ENCODE data around the gene PRR36. TPM values are rescaled to one million over a fixed set of nuclear protein-coding genes. Genes with fewer than 3 reads are reported as not detected.

Gene PRR36
- total and polyA plus RNA-seq, 10 of the 15 experiments (the other 5 are each of a cell fraction or from before 2014, with no cell fraction given), result 0.04 TPM; not detected in 9

DNA sequence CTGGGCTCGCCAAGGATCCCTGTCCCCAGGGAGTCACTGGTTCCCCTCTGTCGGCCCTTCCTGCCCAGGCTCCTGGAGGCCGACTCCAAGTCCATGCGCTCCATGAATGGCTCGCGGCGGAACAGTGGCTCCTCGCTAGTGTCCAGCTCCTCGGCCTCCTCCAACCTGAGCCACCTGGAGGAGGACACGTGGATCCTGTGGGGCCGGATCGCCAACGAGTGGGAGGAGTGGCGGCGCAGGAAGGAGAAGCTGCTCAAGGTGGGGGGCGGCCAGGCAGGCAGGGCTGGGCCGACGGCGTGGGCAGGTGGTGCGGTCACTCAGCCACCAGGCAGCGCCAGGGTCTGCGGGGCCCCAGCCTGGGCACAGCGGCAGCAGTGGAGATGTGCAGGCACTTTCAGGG, 26.5 kb downstream of the PRR36 start:
- FAIRE-seq, result no peak
- 85% methylated on average over 23 of the region's 23 CpGs for WGBS (ENCODE audit: insufficient coverage, insufficient replicate concordance, low lambda C conversion rate, missing lambda C conversion rate)
- ChIA-PET SMC1A (ENCODE audit: uncharacterized antibody, unreplicated experiment) (no interaction called here), RAD21 (ENCODE audit: unreplicated experiment) (no interaction called here), CTCF (interaction anchor here (0.9 kb wide), 1 partner anchor 97 kb away, joined by 4 read pairs; no protein-coding TSS in a partner anchor), POLR2A (no interaction called here)
- Histone ChIP-seq H4K20me1 (ENCODE audit: control insufficient read depth, insufficient read depth) (no peaks in the 10 kb centered on the region), H3K27ac (ENCODE audit: control insufficient read depth, insufficient read depth) (no peak overlapping the region), H3K4me3 (no peak overlapping the region), H3K27me3 (replicated peaks in 1 of 2; ENCODE audit: control insufficient read depth in 2 of 2, insufficient read depth in 2 of 2, low read length in 1 of 2) (no peaks in the 10 kb centered on the region), H3K4me1 (ENCODE audit: control insufficient read depth, insufficient read depth, low read length) (peaks cover 3% of the 10 kb centered on the region; the same call in 1 of the 2 replicates), H3K4me2 (ENCODE audit: control insufficient read depth, insufficient read depth) (no peak overlapping the region), H2AFZ (ENCODE audit: control insufficient read depth, low read depth, low read length) (no peak overlapping the region), H3K9ac (ENCODE audit: control insufficient read depth, insufficient read depth, low read length) (no peak overlapping the region), H3K79me2 (ENCODE audit: control insufficient read depth, insufficient read depth, low read length) (no peaks in the 10 kb centered on the region), H3K9me3 (replicated peaks; ENCODE audit: control insufficient read depth, insufficient read depth, low read length) (no peaks in the 10 kb centered on the region; the same call in 2 of the 3 replicates), H3K36me3 (ENCODE audit: control insufficient read depth in 2 of 2, insufficient read depth in 2 of 2, low read length in 1 of 2) (no peaks in the 10 kb centered on the region)
- in situ Hi-C loops (cut with MboI), result no loop called here
- ATAC-seq, result no peak
- DNase-seq (ENCODE audit: low read depth, low spot score), result no peak
- no TSS peak for BruUV-seq (replicated peaks)
- intact Hi-C loops (cut with micrococcal nuclease; ENCODE audit: unreplicated experiment), result no loop called here
- TF ChIP-seq KDM1A (IDR thresholded peaks at IDR 0.05; ENCODE audit: borderline replicate concordance) (no peak), NFYA (IDR thresholded peaks at IDR 0.05; ENCODE audit: borderline replicate concordance, low read depth, low read length) (no peak)

- ATAC-seq (no peak), DNase-seq (ENCODE audit: low read depth, low spot score) (no peak), FAIRE-seq (no peak)
- no peak overlapping the region for H3K4me3 ChIP-seq
- no peaks in the 10 kb centered on the region for H4K20me1 ChIP-seq (ENCODE audit: control insufficient read depth, insufficient read depth)
- CTCF ChIA-PET, result no interaction called here
- BruUV-seq (replicated peaks), result no TSS peak
- in situ Hi-C loops (cut with MboI), result no loop called here
- H3K27me3 ChIP-seq (replicated peaks in 1 of 2; ENCODE audit: control insufficient read depth in 2 of 2, insufficient read depth in 2 of 2, low read length in 1 of 2), result no peaks in the 10 kb centered on the region
- SMC1A ChIA-PET (ENCODE audit: uncharacterized antibody, unreplicated experiment), result no interaction called here
- no peak overlapping the region for H3K9ac ChIP-seq (ENCODE audit: control insufficient read depth, insufficient read depth, low read length)
- peaks cover 3% of the 10 kb centered on the region; the same call in 1 of the 2 replicates for H3K4me1 ChIP-seq (ENCODE audit: control insufficient read depth, insufficient read depth, low read length)
- H2AFZ ChIP-seq (ENCODE audit: control insufficient read depth, low read depth, low read length), result no peak overlapping the region
- H3K79me2 ChIP-seq (ENCODE audit: control insufficient read depth, insufficient read depth, low read length), result no peaks in the 10 kb centered on the region
- no peak overlapping the region for H3K27ac ChIP-seq (ENCODE audit: control insufficient read depth, insufficient read depth)
- H3K9me3 ChIP-seq (replicated peaks; ENCODE audit: control insufficient read depth, insufficient read depth, low read length), result no peaks in the 10 kb centered on the region; the same call in 2 of the 3 replicates
- intact Hi-C loops (cut with micrococcal nuclease; ENCODE audit: unreplicated experiment), result no loop called here
- 72% methylated on average over 16 of the region's 19 CpGs for WGBS (ENCODE audit: insufficient coverage, insufficient replicate concordance, low lambda C conversion rate, missing lambda C conversion rate)
- RAD21 ChIA-PET (ENCODE audit: unreplicated experiment), result no interaction called here
- POLR2A ChIA-PET, result no interaction called here
- no peak overlapping the region for H3K4me2 ChIP-seq (ENCODE audit: control insufficient read depth, insufficient read depth)
- no peaks in the 10 kb centered on the region for H3K36me3 ChIP-seq (ENCODE audit: control insufficient read depth in 2 of 2, insufficient read depth in 2 of 2, low read length in 1 of 2)
- TF ChIP-seq MXI1 (IDR thresholded peaks at IDR 0.05; ENCODE audit: low read depth, low read length) (no peak), USF2 (IDR thresholded peaks at IDR 0.05; ENCODE audit: borderline replicate concordance, low read depth, low read length) (no peak), SUPT20H (IDR thresholded peaks at IDR 0.05; ENCODE audit: borderline replicate concordance, control insufficient read depth, low read depth, low read length) (no peak), NFYA (IDR thresholded peaks at IDR 0.05; ENCODE audit: borderline replicate concordance, low read depth, low read length) (no peak), EED (IDR thresholded peaks at IDR 0.05; ENCODE audit: low read depth) (no peak), HDAC6 (IDR thresholded peaks at IDR 0.05; ENCODE audit: unreplicated experiment) (no peak)
- TF ChIP-seq, protein P1, sequence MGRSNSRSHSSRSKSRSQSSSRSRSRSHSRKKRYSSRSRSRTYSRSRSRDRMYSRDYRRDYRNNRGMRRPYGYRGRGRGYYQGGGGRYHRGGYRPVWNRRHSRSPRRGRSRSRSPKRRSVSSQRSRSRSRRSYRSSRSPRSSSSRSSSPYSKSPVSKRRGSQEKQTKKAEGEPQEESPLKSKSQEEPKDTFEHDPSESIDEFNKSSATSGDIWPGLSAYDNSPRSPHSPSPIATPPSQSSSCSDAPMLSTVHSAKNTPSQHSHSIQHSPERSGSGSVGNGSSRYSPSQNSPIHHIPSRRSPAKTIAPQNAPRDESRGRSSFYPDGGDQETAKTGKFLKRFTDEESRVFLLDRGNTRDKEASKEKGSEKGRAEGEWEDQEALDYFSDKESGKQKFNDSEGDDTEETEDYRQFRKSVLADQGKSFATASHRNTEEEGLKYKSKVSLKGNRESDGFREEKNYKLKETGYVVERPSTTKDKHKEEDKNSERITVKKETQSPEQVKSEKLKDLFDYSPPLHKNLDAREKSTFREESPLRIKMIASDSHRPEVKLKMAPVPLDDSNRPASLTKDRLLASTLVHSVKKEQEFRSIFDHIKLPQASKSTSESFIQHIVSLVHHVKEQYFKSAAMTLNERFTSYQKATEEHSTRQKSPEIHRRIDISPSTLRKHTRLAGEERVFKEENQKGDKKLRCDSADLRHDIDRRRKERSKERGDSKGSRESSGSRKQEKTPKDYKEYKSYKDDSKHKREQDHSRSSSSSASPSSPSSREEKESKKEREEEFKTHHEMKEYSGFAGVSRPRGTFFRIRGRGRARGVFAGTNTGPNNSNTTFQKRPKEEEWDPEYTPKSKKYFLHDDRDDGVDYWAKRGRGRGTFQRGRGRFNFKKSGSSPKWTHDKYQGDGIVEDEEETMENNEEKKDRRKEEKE (IDR thresholded peaks at IDR 0.05), result no peak
- TF ChIP-seq, protein P2, sequence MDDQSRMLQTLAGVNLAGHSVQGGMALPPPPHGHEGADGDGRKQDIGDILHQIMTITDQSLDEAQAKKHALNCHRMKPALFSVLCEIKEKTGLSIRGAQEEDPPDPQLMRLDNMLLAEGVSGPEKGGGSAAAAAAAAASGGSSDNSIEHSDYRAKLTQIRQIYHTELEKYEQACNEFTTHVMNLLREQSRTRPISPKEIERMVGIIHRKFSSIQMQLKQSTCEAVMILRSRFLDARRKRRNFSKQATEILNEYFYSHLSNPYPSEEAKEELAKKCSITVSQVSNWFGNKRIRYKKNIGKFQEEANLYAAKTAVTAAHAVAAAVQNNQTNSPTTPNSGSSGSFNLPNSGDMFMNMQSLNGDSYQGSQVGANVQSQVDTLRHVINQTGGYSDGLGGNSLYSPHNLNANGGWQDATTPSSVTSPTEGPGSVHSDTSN (IDR thresholded peaks at IDR 0.05; ENCODE audit: insufficient replicate concordance, low read depth, low read length), result no peak
- TF ChIP-seq, protein P3, sequence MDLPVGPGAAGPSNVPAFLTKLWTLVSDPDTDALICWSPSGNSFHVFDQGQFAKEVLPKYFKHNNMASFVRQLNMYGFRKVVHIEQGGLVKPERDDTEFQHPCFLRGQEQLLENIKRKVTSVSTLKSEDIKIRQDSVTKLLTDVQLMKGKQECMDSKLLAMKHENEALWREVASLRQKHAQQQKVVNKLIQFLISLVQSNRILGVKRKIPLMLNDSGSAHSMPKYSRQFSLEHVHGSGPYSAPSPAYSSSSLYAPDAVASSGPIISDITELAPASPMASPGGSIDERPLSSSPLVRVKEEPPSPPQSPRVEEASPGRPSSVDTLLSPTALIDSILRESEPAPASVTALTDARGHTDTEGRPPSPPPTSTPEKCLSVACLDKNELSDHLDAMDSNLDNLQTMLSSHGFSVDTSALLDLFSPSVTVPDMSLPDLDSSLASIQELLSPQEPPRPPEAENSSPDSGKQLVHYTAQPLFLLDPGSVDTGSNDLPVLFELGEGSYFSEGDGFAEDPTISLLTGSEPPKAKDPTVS (IDR thresholded peaks at IDR 0.05; ENCODE audit: low read depth, low read length), result no peak
Measured at GRCh38 chr19:7846155-7846646, 28.0 kb downstream of the PRR36 start.
